NCI-H2227 (cell line): ENCODE measurements around the gene WDR5.
A peak's percentile ranks its signal among the peaks of the same experiment; 100 is the strongest.

Experiments used
- DNase-seq: peaks from one replicate; lab custom pipeline; 2025; ENCODE audit not compliant: unreplicated experiment; lab: John Stamatoyannopoulos, UW

Gene WDR5

DNA sequence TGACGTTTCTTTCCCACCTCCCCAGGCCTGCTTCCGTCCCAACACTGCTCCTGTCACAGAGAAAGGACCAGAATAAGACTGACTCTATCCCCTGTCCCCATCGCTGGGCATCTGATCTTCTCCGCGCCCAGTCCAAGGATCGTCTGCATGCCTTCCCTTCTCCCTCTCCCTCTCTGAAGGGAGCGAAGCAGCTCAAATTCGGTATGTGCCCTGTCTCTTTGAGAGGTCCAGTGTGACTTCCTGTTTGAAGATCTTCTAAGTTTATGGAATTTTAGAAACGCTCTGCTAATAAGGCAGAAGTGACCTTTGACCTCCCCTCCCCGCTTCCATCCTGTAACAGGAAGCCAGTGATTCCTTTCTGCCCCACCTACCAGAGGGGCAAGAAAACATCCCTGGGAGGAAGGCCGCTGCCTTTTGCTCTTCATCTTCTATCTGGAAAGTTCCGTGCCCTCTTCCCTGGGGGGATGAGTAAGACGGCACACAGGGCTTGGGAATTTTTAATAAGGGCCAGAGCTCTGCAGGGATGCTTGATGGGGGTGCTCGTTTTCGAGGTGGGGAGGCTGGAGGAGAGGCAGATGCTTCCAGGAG lies 69.2 kb downstream of the WDR5 start:
- no peak for DNase-seq

GRCh38 chr9:134205672-134206310 lies 69.9 kb downstream of the WDR5 start:
- peak; percentile 88 for DNase-seq

DNA sequence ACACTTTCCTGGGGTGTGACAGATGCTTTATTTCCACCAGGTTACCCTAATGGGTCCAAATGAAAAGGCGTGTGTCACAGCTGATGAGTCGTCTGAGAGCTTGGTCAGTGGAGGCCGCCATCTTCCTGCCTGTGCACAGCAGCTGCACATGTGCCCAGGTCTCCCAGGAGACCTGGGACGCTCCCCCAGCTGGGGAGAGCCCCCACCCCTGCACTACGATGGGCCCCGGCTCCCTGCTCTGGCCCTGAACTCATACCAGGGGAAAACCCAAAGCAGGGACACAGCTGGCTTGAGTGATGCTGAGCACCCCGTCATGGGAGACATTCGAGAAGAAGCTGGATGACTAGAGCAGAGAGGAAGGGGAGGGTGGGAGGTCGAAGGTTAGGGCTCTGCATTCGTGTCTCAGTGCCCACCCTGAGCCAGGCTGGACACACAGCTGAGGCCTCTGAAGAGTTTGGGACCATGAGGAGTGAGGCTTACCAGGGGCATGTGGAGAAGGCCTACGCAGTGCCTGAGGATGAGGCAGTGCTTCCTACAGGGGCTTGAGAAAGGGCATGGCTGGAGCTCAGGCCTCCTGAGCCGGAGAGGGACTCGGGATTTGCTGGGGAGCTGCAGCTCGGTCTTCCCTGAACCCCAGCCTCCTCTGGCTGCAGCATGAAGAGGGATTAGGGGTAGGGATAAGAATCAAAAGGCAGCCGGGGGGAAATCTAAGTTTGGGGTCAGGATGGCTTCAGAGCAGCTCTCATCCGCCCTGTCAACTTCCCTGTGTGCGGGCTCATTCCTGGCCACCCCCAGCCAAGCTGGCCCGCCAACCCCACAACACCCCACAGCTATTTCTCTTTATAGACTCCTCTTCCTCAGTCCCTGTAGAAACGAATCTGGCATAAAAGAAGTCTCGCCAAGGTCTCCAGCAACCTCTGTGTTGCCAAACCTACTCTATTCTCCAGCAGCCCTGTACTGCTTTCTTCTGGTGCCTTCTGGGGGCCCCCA lies 70.7 kb downstream of the WDR5 start:
- DNase-seq, result no peak

DNA sequence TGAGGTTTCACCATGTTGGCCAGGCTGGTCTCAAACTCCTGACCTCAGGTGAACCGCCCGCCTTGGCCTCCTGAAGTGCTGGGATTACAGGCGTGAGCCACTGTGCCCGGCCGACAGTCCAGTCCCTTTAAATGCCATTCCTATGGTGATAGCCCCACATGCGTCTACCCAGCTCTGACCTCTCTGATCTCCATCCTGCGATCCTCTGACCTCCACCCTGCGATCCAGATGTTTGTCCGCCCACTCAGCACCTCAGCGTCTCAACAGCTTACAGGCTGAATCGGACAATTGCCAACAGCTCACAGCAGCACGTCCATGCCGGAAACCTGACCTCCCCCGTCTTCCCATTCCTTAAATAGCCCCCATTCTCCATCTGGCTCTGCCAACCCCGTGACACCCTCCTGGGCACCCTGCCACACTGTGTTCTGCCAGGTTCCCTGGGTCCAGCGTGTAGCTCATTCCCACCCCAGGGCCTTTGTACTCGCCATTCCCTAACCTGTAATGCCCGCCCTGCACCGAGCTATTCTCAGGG lies 72.5 kb downstream of the WDR5 start:
- DNase-seq, result no peak

- no peak for DNase-seq
These were observed 73.3 kb downstream of the WDR5 start for GRCh38 chr9:134208981-134209725.
